ENCODE results near the gene SLC25A52.
"Not testable (repeated sequence)": the region's sequence is repeated elsewhere in the genome, so short reads cannot be mapped to it uniquely, and the experiment has no call there.

SLC25A52 gene

DNA sequence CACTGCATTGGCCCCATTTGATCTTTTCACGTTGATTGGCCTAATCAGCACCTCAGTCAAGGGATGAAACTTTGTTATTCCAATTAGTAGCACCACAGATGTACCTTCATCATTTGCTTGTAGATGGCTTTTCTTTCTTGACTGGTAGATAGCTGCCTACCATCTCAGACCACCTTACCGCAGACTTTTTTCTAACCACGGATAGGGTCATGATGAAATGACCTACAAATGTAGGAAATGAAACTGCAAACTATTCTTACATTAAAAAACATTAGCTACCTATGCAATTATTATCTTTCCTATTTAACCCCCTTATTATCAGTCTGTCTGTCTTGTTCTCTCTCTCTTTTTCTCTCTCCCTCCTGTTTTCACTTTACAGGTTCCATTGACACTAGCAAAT, 22.4 kb upstream of the SLC25A52 start:
- Histone ChIP-seq H3K9me3 (peaks cover 21% of the 10 kb centered on the region), H3K36me3 (no peaks in the 10 kb centered on the region), H3K27me3 (no peaks in the 10 kb centered on the region), H3K27ac (no peak overlapping the region), H4K20me1 (no peaks in the 10 kb centered on the region), H3K4me1 (no peaks in the 10 kb centered on the region), H3K4me3 (no peak overlapping the region), H3K4me2 (no peak overlapping the region), H3K9ac (no peak overlapping the region)
- no peak for TF ChIP-seq Cebpa-rat (IDR thresholded peaks at IDR 0.05)

GRCh38 chr18:31778391-31778950, 17.8 kb upstream of the SLC25A52 start:
- peaks cover 27% of the 10 kb centered on the region for H3K9me3 ChIP-seq
- no peaks in the 10 kb centered on the region for H3K4me1 ChIP-seq
- no peak overlapping the region for H3K4me2 ChIP-seq
- H3K36me3 ChIP-seq, result no peaks in the 10 kb centered on the region
- no peak overlapping the region for H3K9ac ChIP-seq
- H4K20me1 ChIP-seq, result no peaks in the 10 kb centered on the region
- H3K27ac ChIP-seq, result no peak overlapping the region
- no peak overlapping the region for H3K4me3 ChIP-seq
- H3K27me3 ChIP-seq, result no peaks in the 10 kb centered on the region
- TF ChIP-seq Cebpa-rat (IDR thresholded peaks at IDR 0.05), result no peak

GRCh38 chr18:31776093-31776492, 15.4 kb upstream of the SLC25A52 start:
- H3K4me1 ChIP-seq, result no peaks in the 10 kb centered on the region
- no peak overlapping the region for H3K9ac ChIP-seq
- no peak for TF ChIP-seq Cebpa-rat (IDR thresholded peaks at IDR 0.05)
- H3K36me3 ChIP-seq, result no peaks in the 10 kb centered on the region
- H3K27me3 ChIP-seq, result no peaks in the 10 kb centered on the region
- H3K4me3 ChIP-seq, result no peak overlapping the region
- H3K4me2 ChIP-seq, result no peak overlapping the region
- H3K27ac ChIP-seq, result no peak overlapping the region
- peaks cover 27% of the 10 kb centered on the region for H3K9me3 ChIP-seq
- H4K20me1 ChIP-seq, result no peaks in the 10 kb centered on the region

DNA sequence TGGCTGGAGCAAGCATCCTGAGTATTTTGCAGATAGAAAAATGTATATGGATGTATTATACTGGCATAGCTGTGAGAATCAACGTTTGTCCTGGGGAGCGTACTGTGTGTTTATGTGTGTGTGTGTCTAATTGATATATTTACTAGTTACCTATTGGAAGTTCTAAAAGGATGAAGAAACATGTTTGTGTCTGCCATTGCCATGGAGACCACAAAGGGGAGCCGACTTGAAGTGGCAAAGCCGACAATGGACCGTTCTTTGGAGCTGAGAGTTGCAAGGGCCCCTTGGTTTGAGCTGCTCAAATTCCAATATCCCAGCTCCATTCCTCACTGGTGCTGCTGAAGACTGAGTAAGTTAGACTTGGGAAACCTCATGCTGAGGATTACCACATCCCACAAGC, 14.3 kb upstream of the SLC25A52 start:
- Histone ChIP-seq H3K4me1 (no peaks in the 10 kb centered on the region), H3K9me3 (peaks cover 25% of the 10 kb centered on the region), H3K4me3 (no peak overlapping the region), H3K27me3 (no peaks in the 10 kb centered on the region), H3K4me2 (no peak overlapping the region), H4K20me1 (no peaks in the 10 kb centered on the region), H3K27ac (no peak overlapping the region), H3K36me3 (no peaks in the 10 kb centered on the region), H3K9ac (no peak overlapping the region)
- TF ChIP-seq Cebpa-rat (IDR thresholded peaks at IDR 0.05), result no peak

DNA sequence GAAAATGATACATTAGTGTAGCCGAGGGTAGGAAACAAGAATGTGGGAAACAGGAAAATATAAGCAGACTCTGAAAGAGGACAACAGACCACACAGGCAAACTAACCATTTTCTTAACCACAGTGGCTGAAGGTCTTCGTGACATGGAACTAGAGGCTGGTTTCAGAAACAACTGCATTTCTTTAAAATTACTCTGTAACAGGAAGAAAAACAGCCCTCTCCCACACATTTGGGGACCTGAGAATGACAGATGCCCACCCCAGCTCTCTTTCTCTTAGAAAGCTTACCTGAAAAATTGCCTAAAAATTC, 13.8 kb upstream of the SLC25A52 start:
- no peaks in the 10 kb centered on the region for H3K27me3 ChIP-seq
- H3K4me2 ChIP-seq, result no peak overlapping the region
- peaks cover 20% of the 10 kb centered on the region for H3K9me3 ChIP-seq
- no peaks in the 10 kb centered on the region for H3K36me3 ChIP-seq
- H3K4me3 ChIP-seq, result no peak overlapping the region
- no peaks in the 10 kb centered on the region for H3K4me1 ChIP-seq
- H4K20me1 ChIP-seq, result no peaks in the 10 kb centered on the region
- H3K27ac ChIP-seq, result no peak overlapping the region
- H3K9ac ChIP-seq, result no peak overlapping the region
- no peak for TF ChIP-seq Cebpa-rat (IDR thresholded peaks at IDR 0.05)

- H3K4me3 ChIP-seq, result no peak overlapping the region
- H4K20me1 ChIP-seq, result no peaks in the 10 kb centered on the region
- H3K4me2 ChIP-seq, result no peak overlapping the region
- H3K9ac ChIP-seq, result no peak overlapping the region
- H3K9me3 ChIP-seq, result peaks cover 15% of the 10 kb centered on the region
- no peaks in the 10 kb centered on the region for H3K36me3 ChIP-seq
- H3K27me3 ChIP-seq, result no peaks in the 10 kb centered on the region
- TF ChIP-seq Cebpa-rat (IDR thresholded peaks at IDR 0.05), result no peak
- no peak overlapping the region for H3K27ac ChIP-seq
- H3K4me1 ChIP-seq, result no peaks in the 10 kb centered on the region
These were observed 13.2 kb upstream of the SLC25A52 start for GRCh38 chr18:31773774-31774476.

DNA sequence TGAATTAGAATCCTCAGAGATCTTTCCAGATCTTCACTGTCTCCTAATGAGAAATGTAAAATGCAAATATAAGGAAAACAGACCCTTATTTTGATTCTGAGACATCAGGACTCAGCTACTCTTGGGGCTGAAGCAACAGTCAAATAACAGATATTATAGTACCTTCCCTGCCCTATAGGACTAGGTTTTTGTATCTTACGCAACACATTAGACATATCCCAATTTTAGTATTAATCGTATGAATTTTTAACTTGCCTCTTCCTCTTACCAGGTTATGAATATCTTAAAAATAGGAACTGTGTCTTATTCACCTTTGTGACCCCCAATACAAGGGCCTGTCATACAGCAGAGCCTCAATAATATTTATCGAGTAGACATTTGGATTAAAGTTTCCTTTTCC, 12.0 kb upstream of the SLC25A52 start:
- no peaks in the 10 kb centered on the region for H3K4me1 ChIP-seq
- H3K4me2 ChIP-seq, result no peak overlapping the region
- no peak overlapping the region for H3K4me3 ChIP-seq
- H3K27me3 ChIP-seq, result no peaks in the 10 kb centered on the region
- TF ChIP-seq Cebpa-rat (IDR thresholded peaks at IDR 0.05), result no peak
- no peaks in the 10 kb centered on the region for H4K20me1 ChIP-seq
- H3K27ac ChIP-seq, result no peak overlapping the region
- no peak overlapping the region for H3K9ac ChIP-seq
- H3K9me3 ChIP-seq, result peaks cover 2% of the 10 kb centered on the region
- H3K36me3 ChIP-seq, result no peaks in the 10 kb centered on the region

DNA sequence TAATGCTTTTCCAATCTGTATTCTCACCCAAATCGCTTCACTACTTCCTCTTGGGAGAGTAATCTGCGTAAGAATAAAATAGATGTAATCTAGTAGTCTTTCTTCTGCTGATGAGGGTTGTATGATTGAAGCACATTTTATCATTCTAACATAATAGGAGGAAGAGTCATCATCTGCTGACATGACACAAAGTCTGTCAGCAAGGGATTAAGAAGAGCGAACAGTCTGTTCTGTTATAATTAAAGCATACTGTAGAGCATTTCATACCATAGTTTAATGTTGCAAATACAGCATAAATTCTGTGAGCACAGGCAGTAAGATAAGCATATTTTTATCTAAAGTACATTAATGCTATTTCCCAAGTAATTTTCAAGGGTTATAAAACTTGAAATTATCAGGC, 10.4 kb downstream of the SLC25A52 start:
- Histone ChIP-seq H3K4me3 (no peak overlapping the region), H3K4me1 (peaks cover 10% of the 10 kb centered on the region; the same call in 1 of the 2 replicates), H3K4me2 (no peak overlapping the region), H3K9ac (no peak overlapping the region), H4K20me1 (no peaks in the 10 kb centered on the region), H3K36me3 (no peaks in the 10 kb centered on the region), H3K27ac (no peak overlapping the region), H3K9me3 (no peaks in the 10 kb centered on the region), H3K27me3 (no peaks in the 10 kb centered on the region)
- TF ChIP-seq Cebpa-rat (IDR thresholded peaks at IDR 0.05), result no peak

DNA sequence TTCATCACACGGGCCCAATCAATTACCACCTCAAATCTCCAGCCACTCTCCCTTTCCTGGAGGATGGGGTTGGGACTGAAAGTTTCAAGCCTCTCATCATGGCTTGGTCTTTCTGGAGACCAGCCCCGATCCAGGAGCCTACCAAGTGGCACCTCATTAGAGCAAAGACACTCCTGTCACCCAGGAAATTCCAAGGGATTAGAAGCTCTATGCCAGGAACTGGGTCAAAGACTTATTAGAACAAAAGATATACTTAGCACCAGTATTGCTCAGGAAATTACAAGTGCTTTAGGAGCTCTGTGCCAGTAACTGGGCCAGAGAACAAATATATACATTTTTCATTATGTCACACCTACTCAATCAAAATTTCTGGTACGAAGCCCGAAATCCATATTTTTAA, 14.3 kb downstream of the SLC25A52 start:
- Histone ChIP-seq H3K9me3 (no peaks in the 10 kb centered on the region), H4K20me1 (no peaks in the 10 kb centered on the region), H3K4me1 (no peaks in the 10 kb centered on the region), H3K4me3 (no peak overlapping the region), H3K27ac (no peak overlapping the region), H3K36me3 (no peaks in the 10 kb centered on the region), H3K9ac (no peak overlapping the region), H3K27me3 (no peaks in the 10 kb centered on the region), H3K4me2 (no peak overlapping the region)
- no peak for TF ChIP-seq Cebpa-rat (IDR thresholded peaks at IDR 0.05)

DNA sequence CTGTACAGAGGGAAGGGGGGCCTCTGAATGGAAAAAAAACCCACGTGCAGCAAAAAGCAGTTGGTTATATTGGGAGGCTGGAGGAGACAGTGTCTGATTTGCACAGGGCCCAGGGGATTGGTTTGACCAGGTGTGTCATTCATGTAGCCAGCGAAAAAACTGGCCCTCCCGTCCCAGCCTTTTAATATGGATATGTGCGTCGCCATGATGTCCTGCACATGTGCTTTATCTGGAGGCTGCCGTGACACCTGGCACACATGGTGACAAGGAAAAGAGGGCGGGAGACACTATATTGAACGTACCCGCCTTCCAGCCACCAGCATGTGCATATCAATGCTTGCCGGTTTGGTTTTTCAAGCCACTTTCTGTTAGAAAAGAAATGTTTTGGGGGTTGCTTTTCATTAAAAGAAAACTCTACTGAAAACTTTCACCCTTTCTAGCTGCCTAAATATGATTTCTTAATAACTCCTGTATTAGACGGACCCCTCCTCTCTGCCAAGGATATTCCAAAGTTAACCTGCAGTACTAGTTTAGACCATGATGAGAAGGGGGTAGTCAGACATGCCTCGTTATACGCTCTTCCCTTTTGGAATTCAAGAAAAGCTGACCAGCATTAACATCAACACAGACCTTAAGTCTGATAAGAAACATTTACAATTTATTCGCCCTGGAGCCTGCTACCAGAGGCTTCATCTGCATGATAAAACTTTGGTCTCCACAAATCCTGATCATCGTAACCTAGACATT, 16.2 kb downstream of the SLC25A52 start:
- Histone ChIP-seq H3K9me3 (no peaks in the 10 kb centered on the region), H3K4me2 (no peak overlapping the region), H3K9ac (no peak overlapping the region), H3K36me3 (no peaks in the 10 kb centered on the region), H3K4me3 (no peak overlapping the region), H3K27ac (no peak overlapping the region), H3K27me3 (no peaks in the 10 kb centered on the region), H3K4me1 (no peaks in the 10 kb centered on the region), H4K20me1 (no peaks in the 10 kb centered on the region)
- TF ChIP-seq Cebpa-rat (IDR thresholded peaks at IDR 0.05), result no peak

DNA sequence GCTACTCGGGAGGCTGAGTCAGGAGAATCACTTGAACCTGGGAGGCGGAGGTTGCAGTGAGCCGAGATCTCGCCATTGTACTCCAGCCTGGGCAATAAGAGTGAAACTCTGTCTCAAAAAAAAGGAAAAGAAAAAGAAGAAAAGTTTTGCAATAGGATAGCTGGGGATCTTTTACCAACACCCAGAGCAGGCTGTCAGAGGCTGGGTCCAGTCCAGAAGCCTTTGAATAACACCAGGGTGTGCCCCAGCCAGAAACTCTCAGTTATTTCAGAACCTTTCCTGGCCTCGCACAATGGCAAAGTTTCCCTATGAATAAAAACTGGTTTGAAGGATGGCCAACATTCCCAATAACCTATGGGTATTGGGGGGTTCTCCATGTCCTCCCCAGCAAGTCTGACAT, 17.1 kb downstream of the SLC25A52 start:
- H4K20me1 ChIP-seq, H3K4me3 ChIP-seq, H3K36me3 ChIP-seq, H3K9ac ChIP-seq, H3K4me1 ChIP-seq, H3K9me3 ChIP-seq, H3K27me3 ChIP-seq, H3K27ac ChIP-seq, H3K4me2 ChIP-seq: not testable (repeated sequence)

Measured in BLaER1 (cell line).